Measurements from ENCODE around the gene OR6M1. TPM values are rescaled to one million over a fixed set of nuclear protein-coding genes. Genes with fewer than 3 reads are reported as not detected.

Gene OR6M1
- total RNA-seq, 4 donors from 2014 or later: not detected

DNA sequence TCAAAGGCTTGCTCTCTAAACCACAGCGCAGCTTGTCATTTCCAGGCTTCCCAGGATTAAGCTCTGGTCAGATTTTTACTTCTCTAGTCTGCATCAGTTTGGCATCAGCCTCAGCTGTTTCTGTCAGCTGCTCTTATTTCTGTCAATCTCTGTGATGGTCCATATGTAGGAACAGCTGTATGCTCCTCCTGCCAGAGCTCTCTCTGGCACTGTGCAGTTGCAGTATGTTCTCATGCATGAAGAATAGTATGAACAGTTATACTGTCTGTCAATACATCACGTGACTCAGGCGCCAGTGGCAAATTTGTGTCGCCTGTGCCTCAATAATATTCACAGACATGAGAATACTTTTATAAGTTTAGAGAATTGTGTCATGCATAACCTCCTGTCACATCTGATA lies 6.7 kb downstream of the OR6M1 start:
- Histone ChIP-seq H3K4me3 (no peak overlapping the region), H3K4me1 (no peaks in the 10 kb centered on the region), H3K36me3 (no peaks in the 10 kb centered on the region), H3K9me3 (no peaks in the 10 kb centered on the region), H3K27me3 (no peaks in the 10 kb centered on the region), H3K27ac (no peak overlapping the region)
- ATAC-seq: no peak
- no peak for TF ChIP-seq POLR2AphosphoS5 (IDR thresholded peaks at IDR 0.05)
- TF ChIP-seq POLR2A (IDR thresholded peaks at IDR 0.05): no peak
- no peak for TF ChIP-seq EP300 (IDR thresholded peaks at IDR 0.05)
- TF ChIP-seq, protein P1, sequence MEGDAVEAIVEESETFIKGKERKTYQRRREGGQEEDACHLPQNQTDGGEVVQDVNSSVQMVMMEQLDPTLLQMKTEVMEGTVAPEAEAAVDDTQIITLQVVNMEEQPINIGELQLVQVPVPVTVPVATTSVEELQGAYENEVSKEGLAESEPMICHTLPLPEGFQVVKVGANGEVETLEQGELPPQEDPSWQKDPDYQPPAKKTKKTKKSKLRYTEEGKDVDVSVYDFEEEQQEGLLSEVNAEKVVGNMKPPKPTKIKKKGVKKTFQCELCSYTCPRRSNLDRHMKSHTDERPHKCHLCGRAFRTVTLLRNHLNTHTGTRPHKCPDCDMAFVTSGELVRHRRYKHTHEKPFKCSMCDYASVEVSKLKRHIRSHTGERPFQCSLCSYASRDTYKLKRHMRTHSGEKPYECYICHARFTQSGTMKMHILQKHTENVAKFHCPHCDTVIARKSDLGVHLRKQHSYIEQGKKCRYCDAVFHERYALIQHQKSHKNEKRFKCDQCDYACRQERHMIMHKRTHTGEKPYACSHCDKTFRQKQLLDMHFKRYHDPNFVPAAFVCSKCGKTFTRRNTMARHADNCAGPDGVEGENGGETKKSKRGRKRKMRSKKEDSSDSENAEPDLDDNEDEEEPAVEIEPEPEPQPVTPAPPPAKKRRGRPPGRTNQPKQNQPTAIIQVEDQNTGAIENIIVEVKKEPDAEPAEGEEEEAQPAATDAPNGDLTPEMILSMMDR (IDR thresholded peaks at IDR 0.05): no peak
- WGBS, 2 donors (ENCODE audit: low coverage in 1 of 2): 76 to 100% methylated on average over 2 to 4 of the region's 4 CpGs

DNA sequence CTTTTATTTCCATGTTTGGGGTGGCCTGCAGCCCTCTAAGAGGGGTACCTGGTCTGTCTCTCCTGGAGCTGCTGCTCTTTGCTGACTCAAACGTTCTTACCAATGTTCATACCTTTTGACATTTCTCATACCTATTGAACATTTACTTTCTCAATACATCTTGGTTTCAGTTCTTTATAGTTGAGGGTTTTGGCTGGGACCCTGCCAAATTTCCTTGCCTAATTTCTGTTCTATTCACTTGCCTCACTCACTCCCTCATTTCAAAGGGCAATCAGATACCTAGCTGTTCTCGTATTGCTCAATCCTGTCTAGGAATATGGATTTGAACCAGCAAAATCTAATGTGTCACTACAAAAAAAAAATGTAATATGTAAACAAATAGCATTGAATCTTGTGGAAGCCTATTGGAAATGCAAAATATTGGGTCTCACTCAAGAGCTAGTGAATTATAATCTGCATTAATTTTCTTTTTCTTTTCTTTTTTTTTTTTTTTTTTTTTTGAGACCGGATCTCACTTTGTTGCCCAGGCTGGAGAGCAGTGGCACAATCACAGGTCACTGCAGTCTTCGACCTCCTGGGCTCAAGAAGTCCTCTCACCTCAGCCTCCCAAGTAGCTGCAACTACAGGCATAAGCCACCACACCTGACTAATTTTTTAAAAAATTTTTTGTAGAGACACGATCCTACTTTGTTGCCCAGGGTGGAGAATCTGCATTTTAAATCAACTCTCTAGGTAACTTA lies 7.5 kb downstream of the OR6M1 start:
- WGBS, 2 donors (ENCODE audit: low coverage in 1 of 2): 75 to 77% methylated on average over 5 of the region's 5 CpGs
- H3K36me3 ChIP-seq: no peaks in the 10 kb centered on the region
- TF ChIP-seq EP300 (IDR thresholded peaks at IDR 0.05) (no peak), POLR2AphosphoS5 (IDR thresholded peaks at IDR 0.05) (no peak), POLR2A (IDR thresholded peaks at IDR 0.05) (no peak)
- TF ChIP-seq, protein P1 (IDR thresholded peaks at IDR 0.05): no peak
- no peak overlapping the region for H3K27ac ChIP-seq
- H3K4me3 ChIP-seq: no peak overlapping the region
- H3K27me3 ChIP-seq: no peaks in the 10 kb centered on the region
- no peaks in the 10 kb centered on the region for H3K4me1 ChIP-seq
- no peak for ATAC-seq
- H3K9me3 ChIP-seq: no peaks in the 10 kb centered on the region

DNA sequence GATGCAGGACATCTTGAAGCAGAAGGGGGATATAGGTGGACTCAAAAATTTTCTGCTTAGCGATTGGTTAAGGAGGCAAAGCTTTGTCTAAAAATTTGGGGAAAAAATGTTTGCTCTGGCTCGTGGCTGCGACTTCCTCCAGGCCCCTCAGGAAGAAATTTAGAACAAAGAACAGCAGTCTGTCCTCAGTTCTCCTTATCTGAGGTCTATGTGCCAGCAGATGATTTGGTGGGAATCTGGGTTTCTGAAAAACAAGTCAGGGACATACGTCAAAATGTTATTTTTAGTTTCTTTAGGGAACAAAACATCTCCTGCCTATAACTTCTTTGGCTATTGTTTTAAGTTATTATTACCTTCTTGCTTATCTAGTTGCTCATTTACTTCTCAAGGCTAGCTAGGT lies 8.1 kb downstream of the OR6M1 start:
- WGBS, 2 donors (ENCODE audit: low coverage in 1 of 2): 57 to 60% methylated on average over 4 of the region's 4 CpGs
- no peaks in the 10 kb centered on the region for H3K4me1 ChIP-seq
- no peaks in the 10 kb centered on the region for H3K27me3 ChIP-seq
- H3K27ac ChIP-seq: no peak overlapping the region
- no peaks in the 10 kb centered on the region for H3K36me3 ChIP-seq
- no peaks in the 10 kb centered on the region for H3K9me3 ChIP-seq
- ATAC-seq: no peak
- TF ChIP-seq POLR2A (IDR thresholded peaks at IDR 0.05) (no peak), EP300 (IDR thresholded peaks at IDR 0.05) (no peak), POLR2AphosphoS5 (IDR thresholded peaks at IDR 0.05) (no peak)
- TF ChIP-seq, protein P1 (IDR thresholded peaks at IDR 0.05): no peak
- H3K4me3 ChIP-seq: no peak overlapping the region

DNA sequence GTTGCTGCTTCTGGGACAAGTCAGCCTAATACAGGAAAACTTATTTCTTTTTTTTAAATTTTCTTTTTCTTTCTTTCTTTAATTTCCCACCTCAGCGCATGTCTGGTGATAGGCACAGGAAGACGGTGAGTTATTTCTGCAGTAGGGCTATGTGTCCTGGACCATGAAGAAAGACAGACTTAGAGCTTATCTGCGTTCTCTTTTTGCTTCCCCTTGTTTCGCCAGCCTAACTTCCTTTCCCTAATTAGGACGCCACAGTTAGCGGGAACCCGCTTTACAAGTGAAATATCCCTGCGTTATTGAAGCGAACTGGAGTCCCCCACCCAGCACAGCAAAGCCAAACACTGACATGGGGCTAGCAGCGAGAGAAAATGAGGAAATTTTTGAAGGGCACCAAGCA lies 8.6 kb downstream of the OR6M1 start:
- Histone ChIP-seq H3K4me1 (no peaks in the 10 kb centered on the region), H3K9me3 (no peaks in the 10 kb centered on the region), H3K36me3 (no peaks in the 10 kb centered on the region), H3K27ac (no peak overlapping the region), H3K4me3 (no peak overlapping the region), H3K27me3 (no peaks in the 10 kb centered on the region)
- TF ChIP-seq, protein P1 (IDR thresholded peaks at IDR 0.05): no peak
- no peak for TF ChIP-seq POLR2AphosphoS5 (IDR thresholded peaks at IDR 0.05)
- no peak for TF ChIP-seq POLR2A (IDR thresholded peaks at IDR 0.05)
- TF ChIP-seq EP300 (IDR thresholded peaks at IDR 0.05): no peak
- no peak for ATAC-seq
- 0 to 63% methylated on average over 1 to 7 of the region's 10 CpGs for WGBS, 2 donors (ENCODE audit: low coverage in 1 of 2)

DNA sequence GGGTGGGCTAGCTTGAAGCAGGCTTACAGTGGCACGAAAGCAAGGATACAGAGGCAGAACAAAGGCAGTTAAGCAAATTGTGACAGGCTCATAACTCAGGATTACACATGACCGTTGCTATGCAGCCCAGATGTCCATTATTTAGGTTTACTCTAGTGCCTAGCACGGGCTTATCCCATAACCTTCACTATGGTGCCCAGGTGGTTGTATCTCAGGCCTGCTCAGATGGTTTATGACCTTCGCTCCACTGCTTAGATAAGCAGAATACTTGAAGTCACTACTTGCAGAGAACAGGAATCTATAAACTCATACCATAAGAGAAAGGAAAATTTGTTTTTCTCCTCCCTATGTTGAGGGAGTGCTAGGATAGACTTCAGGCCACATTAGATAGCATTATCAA lies 9.0 kb downstream of the OR6M1 start:
- Histone ChIP-seq H3K36me3 (no peaks in the 10 kb centered on the region), H3K4me3 (no peak overlapping the region), H3K9me3 (no peaks in the 10 kb centered on the region), H3K4me1 (no peaks in the 10 kb centered on the region), H3K27me3 (no peaks in the 10 kb centered on the region), H3K27ac (no peak overlapping the region)
- ATAC-seq: no peak
- 32 to 49% methylated on average over 4 of the region's 4 CpGs for WGBS, 2 donors (ENCODE audit: low coverage in 1 of 2)
- TF ChIP-seq EP300 (IDR thresholded peaks at IDR 0.05) (no peak), POLR2AphosphoS5 (IDR thresholded peaks at IDR 0.05) (no peak)
- TF ChIP-seq, protein P1 (IDR thresholded peaks at IDR 0.05): no peak

Measured in gastroesophageal sphincter (tissue), 4 donors.